Measurements from ENCODE around the gene MON2. TPM values are rescaled to one million over a fixed set of nuclear protein-coding genes. Genes with fewer than 3 reads are reported as not detected.

MON2 gene
- total and polyA plus RNA-seq, 10 of the 15 experiments (the other 5 are each of a cell fraction or from before 2014, with no cell fraction given) = 5.4 to 34.3 (median 23.4) TPM

DNA sequence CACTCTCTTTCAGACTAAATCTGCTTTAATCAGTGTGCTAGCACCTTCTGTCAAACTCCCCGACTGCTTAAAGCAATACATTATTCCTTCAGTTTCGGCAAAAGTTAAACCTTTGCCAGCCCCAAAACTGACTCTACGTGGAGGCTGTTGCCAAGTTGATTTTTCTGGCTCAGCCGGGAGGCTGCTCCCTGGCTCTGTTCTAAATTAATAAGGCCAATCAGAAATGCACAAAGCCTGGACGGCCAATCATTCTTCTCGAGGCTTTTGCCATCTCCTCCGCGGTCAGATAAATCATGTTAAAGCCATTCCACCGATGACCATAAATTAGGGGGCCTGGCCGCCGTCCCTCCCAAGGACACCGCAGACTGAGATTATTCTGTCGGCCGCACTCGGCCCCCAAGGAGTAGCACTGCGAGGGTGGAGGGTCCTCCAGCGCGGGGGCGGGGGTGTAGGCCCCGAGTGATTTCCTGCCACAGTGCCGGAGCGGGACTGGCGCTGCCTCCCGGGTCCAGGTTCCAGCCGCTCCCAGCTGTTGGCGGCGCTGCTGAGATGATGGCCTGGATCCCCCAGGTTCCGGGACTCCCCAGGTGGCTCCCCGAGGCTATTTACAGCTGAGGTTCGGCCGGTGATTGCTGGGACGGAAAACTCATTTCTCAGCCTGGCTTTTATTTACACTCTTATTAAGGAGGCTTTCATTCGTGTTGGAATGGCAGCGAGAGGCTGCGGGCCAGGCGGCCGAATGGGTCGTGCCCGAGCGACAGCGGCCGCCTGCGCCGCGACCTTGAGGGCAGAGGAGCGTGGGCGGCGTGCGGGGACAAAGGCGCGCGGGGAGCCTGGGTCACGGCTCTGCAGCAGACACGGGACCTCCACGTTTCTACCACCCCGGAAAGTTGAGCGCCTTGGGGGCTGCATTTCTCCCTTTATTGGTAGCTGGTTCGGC, 165.1 kb downstream of the MON2 start (continued):
- TF ChIP-seq YY1 (IDR thresholded peaks at IDR 0.05; ENCODE audit: low read depth, low read length) (peak; percentile 25; the same call in 1 of the 2 replicates), IKZF1 (conservative IDR thresholded peaks at IDR 0.05) (peak; percentile 56), ZZZ3 (IDR thresholded peaks at IDR 0.05; ENCODE audit: control insufficient read depth, insufficient read length, low read depth) (no peak), IKZF2 (IDR thresholded peaks at IDR 0.05) (no peak), SIN3A (IDR thresholded peaks at IDR 0.05; ENCODE audit: low read depth, low read length) (no peak), LARP7 (IDR thresholded peaks at IDR 0.05) (no peak), TAF1 (IDR thresholded peaks at IDR 0.05; ENCODE audit: borderline replicate concordance, low read depth, low read length) (no peak), HDGF (IDR thresholded peaks at IDR 0.05) (no peak), BMI1 (IDR thresholded peaks at IDR 0.05; ENCODE audit: borderline replicate concordance) (no peak), SP1 (IDR thresholded peaks at IDR 0.05; ENCODE audit: low read depth, low read length) (no peak), USF1 (IDR thresholded peaks at IDR 0.05; ENCODE audit: borderline replicate concordance, extremely low read length, insufficient read depth, low read depth, low read length) (no peak), NR2C1 (IDR thresholded peaks at IDR 0.05) (no peak), TCF12 (IDR thresholded peaks at IDR 0.05; ENCODE audit: low read depth, low read length) (peak; percentile 57; the same call in 1 of the 2 replicates), ZSCAN29 (IDR thresholded peaks at IDR 0.05) (no peak), RAD51 (IDR thresholded peaks at IDR 0.05) (no peak), BRCA1 (IDR thresholded peaks at IDR 0.05; ENCODE audit: low read depth, low read length) (no peak), SREBF1 (IDR thresholded peaks at IDR 0.05; ENCODE audit: low read length) (no peak), EGR1 (IDR thresholded peaks at IDR 0.05; ENCODE audit: borderline replicate concordance in 1 of 2, low read depth in 2 of 2, low read length in 2 of 2) (peak in 1 of 2 experiments; percentile 74; a peak in 2 of 3 replicates), TCF7 (IDR thresholded peaks at IDR 0.05; ENCODE audit: borderline replicate concordance) (no peak), ZBTB4 (CRISPR knock-in tag; IDR thresholded peaks at IDR 0.05) (no peak), RUNX3 (IDR thresholded peaks at IDR 0.05; ENCODE audit: low read length) (peak; percentile 9; the same call in 1 of the 2 replicates), FOXM1 (IDR thresholded peaks at IDR 0.05; ENCODE audit: low read depth, low read length) (0 out of 2 replicates have a peak, but pooled peaks have one; percentile 26), SIX5 (IDR thresholded peaks at IDR 0.05; ENCODE audit: low read depth, low read length, severe bottlenecking) (no peak), POLR2AphosphoS2 (IDR thresholded peaks at IDR 0.05; ENCODE audit: low read depth, low read length) (no peak), SREBF2 (IDR thresholded peaks at IDR 0.05; ENCODE audit: low read length) (no peak)
- TF ChIP-seq, protein P1, sequence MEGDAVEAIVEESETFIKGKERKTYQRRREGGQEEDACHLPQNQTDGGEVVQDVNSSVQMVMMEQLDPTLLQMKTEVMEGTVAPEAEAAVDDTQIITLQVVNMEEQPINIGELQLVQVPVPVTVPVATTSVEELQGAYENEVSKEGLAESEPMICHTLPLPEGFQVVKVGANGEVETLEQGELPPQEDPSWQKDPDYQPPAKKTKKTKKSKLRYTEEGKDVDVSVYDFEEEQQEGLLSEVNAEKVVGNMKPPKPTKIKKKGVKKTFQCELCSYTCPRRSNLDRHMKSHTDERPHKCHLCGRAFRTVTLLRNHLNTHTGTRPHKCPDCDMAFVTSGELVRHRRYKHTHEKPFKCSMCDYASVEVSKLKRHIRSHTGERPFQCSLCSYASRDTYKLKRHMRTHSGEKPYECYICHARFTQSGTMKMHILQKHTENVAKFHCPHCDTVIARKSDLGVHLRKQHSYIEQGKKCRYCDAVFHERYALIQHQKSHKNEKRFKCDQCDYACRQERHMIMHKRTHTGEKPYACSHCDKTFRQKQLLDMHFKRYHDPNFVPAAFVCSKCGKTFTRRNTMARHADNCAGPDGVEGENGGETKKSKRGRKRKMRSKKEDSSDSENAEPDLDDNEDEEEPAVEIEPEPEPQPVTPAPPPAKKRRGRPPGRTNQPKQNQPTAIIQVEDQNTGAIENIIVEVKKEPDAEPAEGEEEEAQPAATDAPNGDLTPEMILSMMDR (IDR thresholded peaks at IDR 0.05 in 2 of 3, conservative IDR thresholded peaks at IDR 0.05 in 1 of 3; ENCODE audit: control insufficient read depth in 2 of 3, extremely low read depth in 1 of 3, insufficient read depth in 1 of 3, low read depth in 3 of 3, low read length in 3 of 3) = peak; percentile 20 to 53 (median 37); a peak in 5 of 6 replicates
